HepG2 (cell line): ENCODE measurements around the gene NIP7. TPM values are rescaled to one million over a fixed set of nuclear protein-coding genes. Genes with fewer than 3 reads are reported as not detected.

Experiments used
- ARNTL ChIP-seq: sonication (generic); formaldehyde crosslinking; IDR thresholded peaks from 2 replicates; pipeline ENCODE4 v1.4.0; 2020; ENCODE audit warnings: mild to moderate bottlenecking, missing genetic modification reagents
- CTCF ChIP-seq: sonication (generic); formaldehyde crosslinking; IDR thresholded peaks from 2 replicates; pipeline ENCODE4 v1.5.0; 2020; ENCODE audit warnings: mild to moderate bottlenecking, missing genetic modification reagents, moderate library complexity
- FOXP4 ChIP-seq: sonication (generic); formaldehyde crosslinking; IDR thresholded peaks from 2 replicates; pipeline ENCODE4 v1.4.0; 2020; ENCODE audit warnings: missing genetic modification reagents
- HDAC1 ChIP-seq: sonication (generic); formaldehyde crosslinking; IDR thresholded peaks from 2 replicates; pipeline ENCODE4 v1.5.1; 2020; ENCODE audit warnings: mild to moderate bottlenecking, missing genetic modification reagents
- HMGXB4 ChIP-seq, 2 experiments: sonication (generic) in 1 of 2; formaldehyde crosslinking in 1 of 2; IDR thresholded peaks; 2 replicates each; pipeline versions ENCODE4 v1.4.0 to v1.6.1; 2018 to 2020; ENCODE audit warnings: missing genetic modification reagents in 2 of 2, borderline replicate concordance in 1 of 2, low read depth in 1 of 2, mild to moderate bottlenecking in 1 of 2, missing biosample characterization in 1 of 2
- IKZF1 ChIP-seq: fragments of 450-650 bp; IDR thresholded peaks from 2 replicates; pipeline ENCODE4 v1.7.1; 2016
- ISX ChIP-seq: sonication (generic); formaldehyde crosslinking; conservative IDR thresholded peaks from 2 replicates; pipeline ENCODE4 v1.5.0; 2020; ENCODE audit warnings: missing genetic modification reagents
- JDP2 ChIP-seq: sonication (generic); formaldehyde crosslinking; IDR thresholded peaks from 2 replicates; pipeline ENCODE4 v1.8.1; 2022; ENCODE audit warnings: missing genetic modification reagents, borderline replicate concordance
- MIER2 ChIP-seq: IDR thresholded peaks from 2 replicates; pipeline ENCODE4 v1.6.1; 2016; ENCODE audit warnings: missing biosample characterization, missing genetic modification reagents
- MXD3 ChIP-seq: IDR thresholded peaks from 2 replicates; pipeline ENCODE4 v1.6.1; 2016; ENCODE audit warnings: mild to moderate bottlenecking, missing biosample characterization, missing genetic modification reagents
- SKI ChIP-seq: fragments of 450-650 bp; IDR thresholded peaks from one replicate; pipeline ENCODE4 v1.6.1; 2018; ENCODE audit warnings: mild to moderate bottlenecking; ENCODE audit not compliant: partially characterized antibody
- ZFP91 ChIP-seq: sonication (generic); formaldehyde crosslinking; IDR thresholded peaks from 2 replicates; pipeline ENCODE4 v1.9.0; 2022; ENCODE audit warnings: missing genetic modification reagents, mild to moderate bottlenecking, borderline replicate concordance
- ZNF20 ChIP-seq: sonication (generic); formaldehyde crosslinking; IDR thresholded peaks from 2 replicates; pipeline ENCODE4 v1.4.0; 2020; ENCODE audit warnings: mild to moderate bottlenecking, moderate library complexity, missing genetic modification reagents
- ZNF276 ChIP-seq: sonication (generic); formaldehyde crosslinking; IDR thresholded peaks from 2 replicates; pipeline ENCODE4 v1.4.0; 2020; ENCODE audit warnings: mild to moderate bottlenecking, low read depth, missing genetic modification reagents
- ZNF292 ChIP-seq: sonication (generic); formaldehyde crosslinking; IDR thresholded peaks from 2 replicates; pipeline ENCODE4 v1.8.1; 2022; ENCODE audit warnings: mild to moderate bottlenecking, low read depth, missing genetic modification reagents, borderline replicate concordance
- ZNF530 ChIP-seq: sonication (generic); formaldehyde crosslinking; IDR thresholded peaks from 2 replicates; pipeline ENCODE4 v1.5.0; 2020; ENCODE audit warnings: low read depth, mild to moderate bottlenecking, missing genetic modification reagents
- ZNF720 ChIP-seq: sonication (generic); formaldehyde crosslinking; IDR thresholded peaks from 2 replicates; pipeline ENCODE4 v1.4.0; 2020; ENCODE audit warnings: missing genetic modification reagents
- ZNF772 ChIP-seq: sonication (generic); formaldehyde crosslinking; IDR thresholded peaks from 2 replicates; pipeline ENCODE4 v1.5.0; 2020; ENCODE audit warnings: mild to moderate bottlenecking, missing genetic modification reagents
- ZNF879 ChIP-seq: sonication (generic); formaldehyde crosslinking; IDR thresholded peaks from 2 replicates; pipeline ENCODE4 v1.8.1; 2023; ENCODE audit warnings: missing genetic modification reagents
- polyA plus RNA-seq, 8 experiments: library from polyadenylated mRNA; depleted of rRNA in 3 of 8; stranded (reverse) in 7 of 8; unstranded in 1 of 8; fragments of >200 nt; fragmentation: Illumina TruSeq in 4 of 8; extraction: Trizol in 4 of 8; gene quantifications; 2 replicates each; pipeline versions ENCODE4 v1.2.1 to v1.2.3, GENCODE V29; 2011 to 2016; ENCODE audit warnings: low read depth in 4 of 8, missing spikeins in 1 of 8, mixed read lengths in 1 of 8; ENCODE audit not compliant: insufficient read depth in 1 of 8
- total RNA-seq, 5 experiments: library from RNA; depleted of rRNA; stranded (reverse); fragments of >200 nt; fragmentation: Illumina TruSeq; extraction: Trizol; gene quantifications; 2 replicates each; pipeline ENCODE4 v1.2.3, GENCODE V29; 2016; ENCODE audit warnings: low read depth in 1 of 5

The NIP7 gene
- total and polyA plus RNA-seq, 2 of the 13 experiments (the other 11 are each of a cell fraction or from before 2014, with no cell fraction given): 15.3 to 114 TPM

- TF ChIP-seq ZFP91 (CRISPR knock-in tag) (peak; percentile 98), SKI (peak; percentile 77), MIER2 (CRISPR knock-in tag) (no peak), ISX (no peak), CTCF (CRISPR knock-in tag) (peak; percentile 65), ZNF276 (CRISPR knock-in tag) (no peak; the same call in 1 of the 2 replicates), JDP2 (no peak), ZNF20 (CRISPR knock-in tag) (peak; percentile 77; the same call in 1 of the 2 replicates), ZNF530 (no peak), HMGXB4 (CRISPR knock-in tag; IDR thresholded peaks at IDR 0.05; ENCODE audit: borderline replicate concordance in 1 of 2, low read depth in 1 of 2) (peak; percentile 76 to 88), IKZF1 (no peak), ARNTL (CRISPR knock-in tag) (0 out of 2 replicates have a peak, but pooled peaks have one; percentile 5), ZNF292 (CRISPR knock-in tag) (no peak), ZNF772 (CRISPR knock-in tag) (peak; percentile 89), MXD3 (CRISPR knock-in tag) (peak; percentile 88; the same call in 1 of the 2 replicates), FOXP4 (peak; percentile 73; the same call in 1 of the 2 replicates), ZNF720 (no peak), ZNF879 (peak; percentile 71; the same call in 1 of the 2 replicates), HDAC1 (CRISPR knock-in tag) (peak; percentile 72; the same call in 1 of the 2 replicates)
Measured at GRCh38 chr16:69330286-69331109, 9.1 kb upstream of the NIP7 start, which contains the start of gene PDF (continued).
